Activated B cell treated with CpG ODN at 0.5 μM for 24 hours (primary cell): ENCODE data around the gene GIGYF1. TPM values are rescaled to one million over a fixed set of nuclear protein-coding genes. Genes with fewer than 3 reads are reported as not detected.
"Not testable (repeated sequence)": the region's sequence is repeated elsewhere in the genome, so short reads cannot be mapped to it uniquely, and the experiment has no call there.

Experiments used
- ATAC-seq: fragments of 200-7000 bp; cut with Tn5 transposase; one replicate; pipeline ENCODE4 v1.10.0; 2021; ENCODE audit warnings: low read depth, mild to moderate bottlenecking, moderate library complexity
- CTCF ChIA-PET: fragments of 350-600 bp; sonication (Branson Sonifier 250); formaldehyde crosslinking; loops from one replicate; lab custom pipeline; 2021; ENCODE audit warnings: antibody characterized with exemption; lab: Charles Lee
- POLR2A ChIA-PET: fragments of 350-600 bp; sonication (Branson Sonifier 250); formaldehyde crosslinking; loops from one replicate; lab custom pipeline; 2021; ENCODE audit warnings: antibody characterized with exemption; lab: Charles Lee
- DNase-seq: peaks from one replicate; pipeline ENCODE4 v3.0.0; 2022
- H3K27ac Mint-ChIP-seq: one replicate; pipeline ENCODE4 v1.8.0; 2020; ENCODE audit warnings: mixed read lengths
- H3K27me3 Mint-ChIP-seq: one replicate; pipeline ENCODE4 v1.8.0; 2021; ENCODE audit warnings: mixed read lengths
- H3K36me3 Mint-ChIP-seq: one replicate; pipeline ENCODE4 v1.8.0; 2021; ENCODE audit warnings: low read depth, mixed read lengths
- H3K4me1 Mint-ChIP-seq: one replicate; pipeline ENCODE4 v1.8.0; 2021; ENCODE audit warnings: mixed read lengths
- H3K4me3 Mint-ChIP-seq: one replicate; pipeline ENCODE4 v1.8.0; 2020; ENCODE audit warnings: mild to moderate bottlenecking, mixed read lengths
- H3K9me3 Mint-ChIP-seq: one replicate; pipeline ENCODE4 v1.8.0; 2020; ENCODE audit warnings: mixed read lengths
- intact Hi-C: fragments of 100-400 bp; cut with micrococcal nuclease; formaldehyde crosslinking; loops from one replicate; pipeline ENCODE4 v1.15.1; 2024
- total RNA-seq: library from RNA; stranded (reverse); gene quantifications from 2 replicates; pipeline ENCODE4 v1.2.3, GENCODE V29; 2022
- TF ChIP-seq, protein P1 (sequence below): fragments of 200-600 bp; IDR thresholded peaks from one replicate; pipeline ENCODE4 v1.8.0; 2022; ENCODE audit warnings: antibody characterized with exemption, mild to moderate bottlenecking

GIGYF1 gene
- total RNA-seq, 1 donor from 2014 or later, result 76.6 TPM

DNA sequence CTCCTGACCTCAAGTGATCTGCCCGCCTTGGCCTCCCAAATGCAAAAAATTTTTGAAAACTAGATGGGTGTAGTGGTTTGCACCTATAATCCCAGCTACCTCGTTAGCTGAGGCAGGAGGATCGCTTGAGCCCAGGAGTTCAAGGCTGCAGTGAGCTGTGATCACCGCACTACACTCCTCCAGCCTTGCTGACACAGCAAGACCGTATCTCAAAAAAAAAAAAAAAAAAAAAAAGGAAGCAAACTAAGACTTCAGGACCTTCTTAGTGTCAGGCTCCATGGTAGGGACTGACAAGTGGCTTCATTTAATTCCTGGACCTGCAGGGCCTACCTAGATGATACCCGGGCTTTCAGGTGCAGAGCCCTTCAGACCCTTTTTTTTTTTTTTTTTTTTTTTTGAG lies 14.3 kb upstream of the GIGYF1 start:
- ChIA-PET POLR2A (no interaction called here), CTCF (interaction anchor here (0.9 to 1.3 kb wide), 2 partner anchors 15 to 149 kb away, joined by 3 read pairs; no protein-coding TSS in a partner anchor)
- Mint-ChIP-seq H3K4me3 (peak overlapping the region; percentile 15), H3K27ac (no peak overlapping the region), H3K9me3 (no peaks in the 10 kb centered on the region), H3K27me3 (no peaks in the 10 kb centered on the region), H3K36me3 (peaks cover 12% of the 10 kb centered on the region), H3K4me1 (peaks cover 16% of the 10 kb centered on the region)
- DNase-seq (no peak), ATAC-seq (no peak)
- TF ChIP-seq, protein P1, sequence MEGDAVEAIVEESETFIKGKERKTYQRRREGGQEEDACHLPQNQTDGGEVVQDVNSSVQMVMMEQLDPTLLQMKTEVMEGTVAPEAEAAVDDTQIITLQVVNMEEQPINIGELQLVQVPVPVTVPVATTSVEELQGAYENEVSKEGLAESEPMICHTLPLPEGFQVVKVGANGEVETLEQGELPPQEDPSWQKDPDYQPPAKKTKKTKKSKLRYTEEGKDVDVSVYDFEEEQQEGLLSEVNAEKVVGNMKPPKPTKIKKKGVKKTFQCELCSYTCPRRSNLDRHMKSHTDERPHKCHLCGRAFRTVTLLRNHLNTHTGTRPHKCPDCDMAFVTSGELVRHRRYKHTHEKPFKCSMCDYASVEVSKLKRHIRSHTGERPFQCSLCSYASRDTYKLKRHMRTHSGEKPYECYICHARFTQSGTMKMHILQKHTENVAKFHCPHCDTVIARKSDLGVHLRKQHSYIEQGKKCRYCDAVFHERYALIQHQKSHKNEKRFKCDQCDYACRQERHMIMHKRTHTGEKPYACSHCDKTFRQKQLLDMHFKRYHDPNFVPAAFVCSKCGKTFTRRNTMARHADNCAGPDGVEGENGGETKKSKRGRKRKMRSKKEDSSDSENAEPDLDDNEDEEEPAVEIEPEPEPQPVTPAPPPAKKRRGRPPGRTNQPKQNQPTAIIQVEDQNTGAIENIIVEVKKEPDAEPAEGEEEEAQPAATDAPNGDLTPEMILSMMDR, result no peak
- intact Hi-C loops, result loop anchor here (5.0 kb wide), 2 partner anchors 96 to 231 kb away; partner anchors contain the start of genes MOSPD3 and TSC22D4

GRCh38 chr7:100706672-100707311 lies 12.7 kb upstream of the GIGYF1 start:
- ChIA-PET CTCF (interaction anchor here (1.2 to 4.0 kb wide), 3 partner anchors 13 to 189 kb away, joined by 4 to 79 read pairs (median 19); partner anchors contain the start of genes ACHE and GIGYF1), POLR2A (interaction anchor here (2.0 to 2.6 kb wide), 7 partner anchors 11 to 145 kb away, joined by 11 to 61 read pairs (median 19); partner anchors contain the start of genes FBXO24, GIGYF1, GNB2 and LRCH4)
- intact Hi-C loops, result loop anchor here (1.0 to 5.0 kb wide), 3 partner anchors 94 to 229 kb away; partner anchors contain the start of genes FBXO24, LRCH4, MOSPD3 and TSC22D4
- peaks cover 12% of the 10 kb centered on the region for H3K36me3 Mint-ChIP-seq
- TF ChIP-seq, protein P1, result no peak
- no peak for DNase-seq
- no peak for ATAC-seq
- H3K4me3 Mint-ChIP-seq, result peak overlapping the region; percentile 93
- no peaks in the 10 kb centered on the region for H3K27me3 Mint-ChIP-seq
- H3K9me3 Mint-ChIP-seq, result no peaks in the 10 kb centered on the region
- peaks cover 16% of the 10 kb centered on the region for H3K4me1 Mint-ChIP-seq
- no peak overlapping the region for H3K27ac Mint-ChIP-seq

- peaks cover 16% of the 10 kb centered on the region for H3K4me1 Mint-ChIP-seq
- CTCF ChIA-PET, result interaction anchor here (0.8 to 4.0 kb wide), 21 partner anchors 12 to 353 kb away, joined by 3 to 79 read pairs (median 5); partner anchors contain the start of genes ACHE, FBXO24, GIGYF1 and LRCH4
- H3K27ac Mint-ChIP-seq, result peak within 1 kb of the TSS; percentile 88
- POLR2A ChIA-PET, result interaction anchor here (0.6 to 2.6 kb wide), 33 partner anchors 10 to 616 kb away, joined by 3 to 61 read pairs (median 5); partner anchors contain the start of genes FBXO24, GIGYF1, GNB2 and IFT22
- intact Hi-C loops, result loop anchor here (1.0 to 5.0 kb wide), 15 partner anchors 11 to 512 kb away; partner anchors contain the start of genes ACTL6B, FBXO24, GNB2 and LRCH4
- peaks cover 12% of the 10 kb centered on the region for H3K36me3 Mint-ChIP-seq
- peak within 1 kb of the TSS; percentile 93 for H3K4me3 Mint-ChIP-seq
- DNase-seq (peak; percentile 98), ATAC-seq (peak; percentile 94)
- H3K27me3 Mint-ChIP-seq, result no peaks in the 10 kb centered on the region
- TF ChIP-seq, protein P1, result no peak
- H3K9me3 Mint-ChIP-seq, result no peaks in the 10 kb centered on the region
Observed at GRCh38 chr7:100705753-100706671, 12.0 kb upstream of the GIGYF1 start, which contains the start of gene POP7. TSS of gene POP7 (plus strand) at chr7:100706121. CDS start at chr7:100706831, 710 bp downstream.

DNA sequence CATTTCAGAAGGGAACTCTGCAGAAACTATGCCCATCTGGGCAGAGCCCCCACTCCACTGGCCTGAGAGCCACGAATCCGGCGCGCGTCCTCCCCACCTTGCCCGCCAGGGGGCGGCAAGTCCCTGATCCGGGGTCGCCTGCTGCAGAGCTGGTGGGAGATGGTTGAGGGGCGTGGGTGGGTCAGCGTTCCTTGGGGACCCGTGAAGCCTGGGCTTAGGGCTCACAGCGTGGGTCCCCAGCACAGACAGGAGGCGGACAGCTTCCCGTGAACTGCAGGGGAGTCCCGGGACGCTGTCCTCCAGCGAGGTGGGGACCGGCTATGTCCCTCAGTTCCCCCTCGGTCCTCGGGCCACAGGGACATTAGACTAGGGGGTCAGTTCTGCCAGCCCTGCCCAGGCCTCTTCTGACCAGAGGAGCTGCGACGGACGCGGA lies 11.3 kb upstream of the GIGYF1 start:
- TF ChIP-seq, protein P1, result peak; percentile 39
- DNase-seq (peak; percentile 80), ATAC-seq (peak; percentile 63)
- Mint-ChIP-seq H3K4me3 (peak overlapping the region; percentile 93), H3K27me3 (no peaks in the 10 kb centered on the region), H3K4me1 (peaks cover 16% of the 10 kb centered on the region), H3K27ac (peak overlapping the region; percentile 88), H3K9me3 (no peaks in the 10 kb centered on the region), H3K36me3 (peaks cover 12% of the 10 kb centered on the region)
- intact Hi-C loops, result loop anchor here (1.0 to 5.0 kb wide), 14 partner anchors 10 to 513 kb away; partner anchors contain the start of genes ACTL6B, GNB2, MEPCE and MOSPD3
- POLR2A ChIA-PET, result interaction anchor here (0.6 to 2.6 kb wide), 29 partner anchors 10 to 372 kb away, joined by 3 to 61 read pairs (median 5); partner anchors contain the start of genes FBXO24, GIGYF1, GNB2 and LRCH4
- CTCF ChIA-PET, result interaction anchor here (0.8 to 4.0 kb wide), 20 partner anchors 12 to 354 kb away, joined by 3 to 79 read pairs (median 6); partner anchors contain the start of genes FBXO24, GIGYF1, LRCH4 and MOSPD3

GRCh38 chr7:100701089-100701488 lies 7.0 kb upstream of the GIGYF1 start:
- intact Hi-C loops, CTCF ChIA-PET, DNase-seq, H3K4me1 Mint-ChIP-seq, H3K4me3 Mint-ChIP-seq, H3K27ac Mint-ChIP-seq, H3K36me3 Mint-ChIP-seq, H3K9me3 Mint-ChIP-seq, ATAC-seq, H3K27me3 Mint-ChIP-seq: not testable (repeated sequence)
- POLR2A ChIA-PET, result interaction anchor here (0.7 kb wide), 3 partner anchors 59 to 547 kb away, joined by 5 to 13 read pairs (median 10); no protein-coding TSS in a partner anchor
